Measurements from ENCODE around the gene GABARAPL2.
"Not testable (repeated sequence)": the region's sequence is repeated elsewhere in the genome, so short reads cannot be mapped to it uniquely, and the experiment has no call there.

The GABARAPL2 gene, protein sequence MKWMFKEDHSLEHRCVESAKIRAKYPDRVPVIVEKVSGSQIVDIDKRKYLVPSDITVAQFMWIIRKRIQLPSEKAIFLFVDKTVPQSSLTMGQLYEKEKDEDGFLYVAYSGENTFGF

DNA sequence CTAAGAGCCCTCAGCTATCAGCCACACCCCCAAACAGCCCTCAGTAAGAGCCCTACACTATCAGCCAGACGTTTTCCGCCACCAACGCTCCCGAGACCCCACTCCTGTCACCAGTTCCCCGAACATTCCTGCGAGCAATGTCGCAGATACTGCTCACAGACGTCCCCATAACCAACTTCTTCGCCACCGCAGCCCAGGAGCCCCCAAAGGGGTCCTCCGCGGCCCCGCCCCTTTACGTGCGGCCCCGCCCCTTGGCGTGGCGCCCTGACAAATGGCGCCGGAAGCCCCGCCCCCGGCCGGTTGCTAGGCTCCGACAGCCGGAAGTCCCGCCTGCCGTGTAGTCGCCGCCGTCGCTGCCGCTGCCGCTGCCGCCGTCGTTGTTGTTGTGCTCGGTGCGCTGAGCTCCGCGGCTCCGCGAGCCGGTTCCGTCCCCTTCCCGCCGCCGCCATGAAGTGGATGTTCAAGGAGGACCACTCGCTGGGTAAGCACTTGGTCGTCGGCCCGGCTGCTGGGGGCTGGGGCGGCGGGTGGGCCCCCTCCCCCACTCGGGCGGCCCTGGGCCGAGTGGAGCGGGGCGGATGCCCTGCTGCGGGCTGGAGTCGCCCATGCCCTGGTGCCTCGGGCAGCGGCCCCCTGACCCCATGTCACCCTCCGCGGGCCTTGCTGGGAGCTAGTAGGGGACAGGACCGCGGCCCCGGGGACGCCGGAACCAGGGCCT, at the start of gene GABARAPL2:
Gene GABARAPL2 (plus strand): TSS at position 340 of the 718 bp plus-strand sequence. CDS start 108 bp downstream, at position 448.
- DNase-seq (ENCODE audit: low spot score) = peak; percentile 84

DNA sequence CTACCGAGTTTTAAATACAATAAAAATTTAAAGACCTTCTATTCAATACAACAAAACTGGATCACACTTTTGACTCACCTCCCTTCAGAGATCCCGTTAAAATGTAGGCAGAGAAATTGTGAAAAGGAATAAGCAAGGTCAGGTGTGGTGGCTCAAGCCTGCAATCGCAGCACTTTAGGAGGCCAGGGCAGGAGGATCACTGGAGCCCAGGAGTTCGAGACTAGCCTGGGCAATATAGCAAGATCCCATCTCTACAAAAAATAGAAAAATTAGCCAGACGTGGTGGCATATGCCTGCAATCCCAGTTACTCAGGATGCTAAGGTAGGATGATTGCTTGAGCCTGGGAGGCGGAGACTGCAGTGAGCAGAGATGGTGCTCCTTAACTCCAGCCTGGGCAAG, 47.0 kb upstream of the GABARAPL2 start:
- no peak for DNase-seq (ENCODE audit: low spot score)

DNA sequence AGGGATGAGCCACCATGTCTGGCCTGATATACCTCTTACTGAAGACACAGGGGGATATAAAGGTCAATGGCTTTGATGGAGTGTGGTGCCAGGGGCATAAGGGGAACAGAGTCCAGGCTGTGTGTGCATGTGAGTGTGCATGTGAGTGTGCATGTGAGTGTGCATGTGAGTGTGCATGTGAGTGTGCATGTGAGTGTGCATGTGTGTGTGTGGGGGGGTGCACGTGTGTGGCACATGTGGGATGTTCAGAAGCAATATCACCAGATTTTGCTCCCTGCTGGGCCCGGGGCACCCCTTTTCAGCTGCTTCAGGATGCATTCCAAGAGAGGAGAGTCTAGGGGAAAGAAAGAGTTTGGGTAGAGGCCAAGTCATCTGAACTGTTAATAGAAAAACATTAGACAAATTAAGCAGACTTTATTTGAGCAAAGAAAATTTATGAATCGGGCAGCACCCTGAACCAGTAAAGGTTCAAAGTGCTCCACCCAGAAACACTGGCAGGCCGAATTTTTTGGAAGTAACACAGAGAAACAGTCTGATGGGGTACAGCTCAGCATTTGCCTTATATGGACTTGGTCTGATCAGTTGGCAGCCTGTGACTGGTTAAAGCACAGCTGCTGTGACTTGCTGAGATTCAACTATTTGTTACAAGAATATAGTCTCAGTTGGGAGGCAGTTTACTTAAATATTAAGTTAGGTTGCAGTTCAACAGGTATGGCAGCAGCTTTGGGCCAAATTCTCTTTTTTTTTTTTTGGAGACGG, 40.0 kb upstream of the GABARAPL2 start:
- peak; percentile 23 for DNase-seq (ENCODE audit: low spot score)

DNA sequence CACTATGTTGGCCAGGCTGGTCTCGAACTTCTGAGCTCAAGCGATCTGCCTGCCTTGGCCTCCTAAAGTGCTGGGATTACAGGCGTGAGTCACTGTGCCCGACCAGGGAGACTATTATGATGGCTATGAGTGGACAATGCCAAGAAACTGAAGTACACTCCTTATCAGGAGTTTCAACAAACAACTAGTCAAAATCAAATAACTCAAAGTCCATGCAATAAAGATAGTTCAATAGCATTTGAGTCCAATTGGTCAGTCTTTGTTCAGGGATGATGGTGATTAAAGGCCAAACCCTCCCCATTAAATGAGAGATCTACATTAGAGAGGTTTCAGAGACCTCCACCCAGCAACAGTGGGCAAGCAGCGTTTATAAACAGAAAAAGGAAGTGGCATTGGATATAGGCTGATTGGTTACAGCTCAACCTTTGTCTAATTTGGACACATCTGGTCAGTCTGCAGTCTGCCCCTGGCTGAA, 38.3 kb upstream of the GABARAPL2 start:
- DNase-seq (ENCODE audit: low spot score) = no peak

DNA sequence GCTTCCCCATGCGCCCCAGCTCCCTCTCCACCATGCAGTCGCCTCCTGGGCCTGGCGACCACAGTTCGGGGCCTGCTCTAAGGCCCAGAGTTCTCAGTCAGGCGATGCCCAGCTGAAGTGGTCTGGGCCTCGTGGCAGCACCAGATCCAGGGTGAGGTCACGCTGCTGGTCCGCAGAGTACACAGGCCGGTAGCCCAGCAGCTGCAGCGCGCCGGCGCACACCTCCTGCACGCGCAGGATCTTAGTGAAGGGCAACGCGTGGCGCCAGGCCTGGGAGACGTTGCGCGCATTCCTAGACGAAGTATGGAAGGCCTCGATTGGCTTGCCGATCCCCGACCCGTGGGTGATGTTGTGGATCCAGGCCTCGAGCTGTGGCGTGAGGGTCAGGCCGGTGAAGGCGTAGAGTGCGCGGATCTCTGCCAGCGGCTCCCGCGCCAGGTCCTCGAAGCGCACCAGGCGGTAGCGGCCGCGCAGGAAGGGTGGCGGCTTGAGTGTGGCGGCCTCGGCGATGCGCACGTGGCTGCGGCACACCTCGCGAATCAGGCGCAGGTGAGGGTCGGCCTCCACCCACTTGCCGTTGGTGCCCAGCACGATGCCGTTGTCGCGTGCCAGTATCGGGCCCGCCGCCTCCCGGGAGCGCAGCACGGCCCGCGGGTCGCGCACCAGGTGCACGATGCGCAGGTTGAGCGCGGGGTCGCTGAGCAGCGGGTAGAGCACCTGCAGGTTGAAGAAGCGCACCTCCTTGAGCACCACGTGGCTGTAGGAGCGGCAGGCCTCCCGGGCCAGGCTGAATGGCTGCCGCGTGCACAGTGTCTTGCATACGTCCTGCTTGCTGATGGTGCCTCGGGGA, 36.9 kb upstream of the GABARAPL2 start:
- DNase-seq (ENCODE audit: low spot score) = no peak

DNA sequence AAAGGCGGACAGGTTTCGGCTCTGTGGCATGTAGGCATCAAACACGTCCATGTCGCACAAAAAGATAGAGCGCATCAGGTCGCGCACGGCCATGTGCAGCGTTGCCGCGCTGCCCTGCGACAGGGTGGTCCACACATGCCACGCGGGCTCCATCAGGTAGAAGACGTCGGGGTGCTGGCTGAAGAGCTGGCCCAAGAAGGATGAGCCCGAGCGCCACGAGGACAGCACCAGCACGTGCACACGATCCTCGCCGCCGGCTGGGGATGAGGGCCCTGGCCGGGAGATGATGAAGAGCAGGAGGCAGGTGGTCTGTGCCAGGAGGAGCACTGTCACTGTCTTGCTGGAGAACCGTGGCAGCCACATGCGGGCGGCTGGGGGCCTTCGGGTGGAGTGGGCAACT, 36.2 kb upstream of the GABARAPL2 start:
- DNase-seq (ENCODE audit: low spot score) = no peak

DNA sequence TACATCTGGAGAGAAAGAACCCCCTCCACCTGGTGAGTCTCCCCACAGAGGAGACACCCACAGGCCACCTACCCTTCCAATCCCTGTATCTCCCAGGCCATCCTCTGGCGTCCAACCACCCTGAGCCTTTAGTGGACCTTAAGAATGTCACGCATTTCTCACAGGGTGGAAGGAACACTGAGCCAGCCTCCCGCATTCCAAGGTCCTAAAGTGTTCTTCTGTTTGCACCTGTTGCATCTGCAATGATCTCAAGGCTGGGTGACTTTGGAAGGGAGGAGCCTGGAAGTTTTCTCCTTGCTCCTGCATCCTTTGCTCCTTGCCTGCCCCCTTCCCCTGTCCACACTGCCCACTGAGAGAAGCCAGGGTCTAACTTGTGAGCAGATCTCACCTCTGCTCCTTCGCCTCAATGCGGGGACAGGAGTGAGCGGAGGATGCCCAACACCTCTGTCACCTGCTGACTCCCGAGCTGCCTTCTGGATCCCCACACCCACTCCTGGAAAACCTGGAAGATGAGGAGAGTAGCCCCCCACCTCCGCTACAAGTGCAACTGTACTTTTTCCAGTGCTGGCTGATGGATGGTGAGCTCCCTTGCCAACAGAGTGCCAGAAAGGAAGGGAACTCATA, 33.9 kb upstream of the GABARAPL2 start:
- no peak for DNase-seq (ENCODE audit: low spot score)

DNA sequence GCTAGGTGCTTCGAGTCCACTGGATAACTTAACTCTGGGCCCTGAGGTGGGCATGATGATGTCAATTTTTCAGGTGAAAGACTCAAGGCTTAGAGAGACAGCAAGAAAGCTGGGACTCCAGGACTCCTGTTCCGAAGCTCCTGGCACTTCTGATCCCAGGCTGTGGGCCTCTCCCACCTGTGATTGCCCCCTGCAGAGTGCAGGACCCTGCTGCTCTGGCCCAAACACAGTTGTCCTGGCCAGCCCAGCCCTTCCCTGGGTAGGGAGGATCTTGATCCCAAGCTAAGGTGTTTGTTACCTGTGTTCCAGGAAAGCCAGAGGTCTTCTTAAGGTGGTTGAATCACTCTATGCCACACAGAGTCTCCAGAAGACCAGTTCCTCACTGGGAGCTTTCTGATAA, 33.4 kb upstream of the GABARAPL2 start:
- DNase-seq (ENCODE audit: low spot score) = no peak

DNA sequence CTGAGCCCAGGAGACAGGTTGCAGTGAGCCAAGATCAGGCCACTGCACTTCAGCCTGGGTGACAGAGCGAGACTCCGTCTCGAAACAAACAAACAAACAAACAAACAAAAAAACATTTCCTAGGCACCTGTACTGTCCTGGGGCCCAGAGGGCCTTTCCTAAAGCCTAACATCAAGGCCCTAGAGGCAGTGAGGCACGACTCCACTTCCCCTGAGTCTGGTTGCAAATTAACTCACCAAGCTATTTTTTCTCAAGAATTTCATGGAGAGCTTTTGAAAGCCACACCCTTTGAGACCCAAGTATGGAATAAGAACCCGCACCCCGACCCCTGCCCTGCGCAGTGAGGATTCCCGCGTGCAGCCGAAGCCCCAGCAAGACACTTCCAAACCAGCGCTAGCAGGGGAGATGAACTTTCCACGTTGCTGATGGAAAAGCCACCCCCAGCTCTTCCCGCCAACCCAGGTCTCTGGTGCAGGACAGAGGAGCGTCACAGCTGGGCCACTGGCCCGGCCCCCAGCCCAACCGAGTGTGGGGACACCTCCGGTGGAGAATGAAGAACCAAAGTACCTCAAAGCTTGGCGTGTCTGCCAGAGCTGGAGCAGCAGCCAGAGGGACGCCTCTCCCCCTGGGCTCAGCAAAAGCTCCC, 31.5 kb upstream of the GABARAPL2 start:
- no peak for DNase-seq (ENCODE audit: low spot score)

DNA sequence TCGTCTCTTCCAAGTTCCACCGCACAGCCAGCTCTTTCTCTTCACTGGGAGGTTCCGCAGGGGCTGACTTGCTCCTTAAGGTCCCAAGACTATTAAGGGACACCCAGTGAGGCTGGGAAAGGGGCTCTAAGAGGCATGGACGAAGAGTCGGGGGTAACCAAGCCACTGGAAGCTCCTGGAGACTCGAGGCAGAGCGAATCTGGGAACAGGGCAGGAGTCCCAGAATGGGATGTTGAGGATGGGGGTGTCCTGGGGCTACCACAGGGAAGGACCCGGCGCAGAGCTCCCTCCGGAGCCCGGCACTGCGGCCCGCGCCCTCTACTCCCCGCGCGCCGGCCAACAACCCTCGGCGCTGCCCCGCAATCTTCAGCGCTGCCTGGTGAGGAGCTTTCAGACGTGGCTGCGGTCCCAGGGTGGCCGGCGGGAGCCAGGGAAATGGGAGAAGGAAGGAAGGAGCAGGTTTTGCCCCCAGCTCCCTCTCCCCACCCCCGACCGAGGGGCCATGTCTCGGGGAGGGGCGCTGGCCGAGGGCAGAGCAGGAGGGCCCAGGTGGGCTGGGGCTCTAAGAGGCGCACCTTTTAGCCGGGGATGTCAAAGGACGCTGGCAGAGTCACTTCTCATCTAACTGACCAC, 30.9 kb upstream of the GABARAPL2 start:
- no peak for DNase-seq (ENCODE audit: low spot score)

DNA sequence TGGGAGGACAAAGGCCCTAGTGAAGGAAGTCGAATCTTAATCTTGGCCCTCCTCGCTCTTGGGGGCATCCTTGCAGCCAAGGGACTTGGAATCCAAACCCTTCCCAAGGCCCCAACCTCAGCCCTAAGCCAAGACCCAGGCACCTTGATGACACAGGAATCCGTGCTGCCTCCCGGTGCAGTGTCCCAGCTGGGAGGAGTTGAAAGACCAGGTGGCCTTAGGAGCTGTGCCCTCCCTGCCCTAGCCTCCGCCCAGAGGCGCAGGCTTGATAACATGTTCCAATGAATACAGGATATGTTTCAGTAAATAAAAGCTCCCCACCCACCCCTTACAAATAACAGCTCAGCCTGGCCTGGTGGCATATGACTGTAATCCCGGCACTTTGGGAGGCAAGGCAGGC, 30.3 kb upstream of the GABARAPL2 start, which contains the start of gene CHST5:
Gene CHST5 (minus strand): TSS at position 208 of the 400 bp plus-strand sequence. CDS start 5,724 bp downstream, outside the sequence.
- no peak for DNase-seq (ENCODE audit: low spot score)

DNA sequence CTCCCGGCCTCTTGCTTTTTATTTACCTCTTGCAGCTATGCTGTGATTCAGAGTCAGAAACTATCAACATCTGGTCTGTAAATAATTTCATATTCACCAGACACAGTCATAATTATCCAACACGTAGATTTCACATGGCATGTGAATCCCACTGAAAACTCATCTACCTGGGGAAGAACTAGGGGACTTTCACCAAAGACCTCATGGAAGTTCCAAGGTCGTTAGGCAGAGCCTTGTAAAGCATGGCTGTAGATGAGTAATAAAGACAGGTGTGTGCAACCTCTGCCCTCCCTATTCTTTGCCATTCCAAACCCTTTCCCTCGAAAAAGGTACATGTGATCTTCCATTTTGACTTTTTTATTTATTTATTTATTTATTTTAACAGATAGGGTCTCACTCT, 28.4 kb upstream of the GABARAPL2 start:
- no peak for DNase-seq (ENCODE audit: low spot score)

DNA sequence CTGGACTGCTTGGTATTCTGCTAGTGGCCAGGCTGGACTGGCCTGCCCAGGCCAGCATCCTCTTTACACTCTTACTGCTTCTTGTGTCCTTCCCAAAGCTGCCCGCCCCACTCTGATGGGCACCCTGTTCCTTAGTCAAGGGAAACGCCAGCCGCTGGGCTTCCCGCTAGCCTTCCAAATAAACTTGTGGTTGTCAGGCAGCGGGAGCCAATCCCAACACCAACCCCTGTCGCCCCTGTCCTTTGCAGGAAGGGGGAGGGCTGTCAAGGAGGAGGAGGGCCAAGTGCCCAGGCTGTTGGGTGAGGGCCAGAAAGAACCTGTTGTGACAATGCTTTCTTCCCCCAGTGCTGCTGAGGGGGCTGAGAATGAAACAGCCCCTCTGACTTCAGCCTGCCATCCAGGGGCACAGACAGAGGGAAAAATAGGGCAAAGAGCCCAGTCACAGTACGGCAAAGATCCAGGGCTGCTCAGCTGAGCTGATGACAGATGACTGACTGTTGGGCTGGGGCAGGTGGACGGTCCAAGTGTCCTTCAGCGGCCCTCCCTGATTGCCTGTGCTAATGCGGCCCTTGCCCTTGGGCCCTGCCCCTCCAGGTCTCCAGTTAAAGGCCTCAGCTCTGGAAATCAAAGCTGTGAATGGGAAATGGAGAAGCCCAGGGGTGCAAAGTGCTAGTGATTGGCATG, 27.2 kb upstream of the GABARAPL2 start:
- not testable (repeated sequence) for DNase-seq (ENCODE audit: low spot score)

DNA sequence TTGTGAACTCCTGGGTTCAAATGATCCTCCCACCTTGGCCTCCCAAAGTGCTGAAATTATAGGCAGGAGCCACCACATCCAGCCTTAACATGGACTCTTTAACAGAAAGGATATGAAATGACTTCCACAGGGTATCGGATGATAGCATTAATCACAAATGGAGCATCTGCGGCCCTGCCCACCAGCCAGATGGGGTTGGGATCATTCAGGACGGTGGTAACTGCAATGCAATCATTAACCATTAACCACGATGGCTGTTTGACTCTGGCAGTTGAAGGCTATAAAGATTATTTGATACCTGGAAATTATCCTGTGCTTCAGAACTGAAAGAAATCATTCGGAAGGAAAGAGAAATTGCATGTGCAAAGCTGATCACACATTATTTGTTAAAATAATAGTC, 24.9 kb upstream of the GABARAPL2 start:
- DNase-seq (ENCODE audit: low spot score) = no peak

DNA sequence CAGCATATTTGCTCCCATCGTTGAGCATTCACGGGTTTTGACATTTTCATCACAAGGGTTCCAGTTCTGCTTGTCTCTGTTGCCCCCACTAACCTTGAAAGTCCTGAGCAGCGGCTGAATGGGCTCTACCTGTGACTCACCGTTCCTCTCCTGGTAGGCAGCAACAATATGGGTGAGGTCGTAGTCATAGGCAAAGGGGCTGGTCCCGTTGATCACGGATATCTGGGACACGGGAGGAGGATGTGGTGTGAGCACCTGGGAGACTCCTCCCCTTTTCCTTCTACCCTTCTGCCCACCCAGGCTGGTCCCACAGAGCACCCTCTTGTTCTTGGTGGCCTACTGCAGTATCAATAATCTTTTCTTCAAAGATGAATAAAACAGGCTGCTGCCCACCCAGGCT, 23.7 kb upstream of the GABARAPL2 start:
- DNase-seq (ENCODE audit: low spot score) = not testable (repeated sequence)

DNA sequence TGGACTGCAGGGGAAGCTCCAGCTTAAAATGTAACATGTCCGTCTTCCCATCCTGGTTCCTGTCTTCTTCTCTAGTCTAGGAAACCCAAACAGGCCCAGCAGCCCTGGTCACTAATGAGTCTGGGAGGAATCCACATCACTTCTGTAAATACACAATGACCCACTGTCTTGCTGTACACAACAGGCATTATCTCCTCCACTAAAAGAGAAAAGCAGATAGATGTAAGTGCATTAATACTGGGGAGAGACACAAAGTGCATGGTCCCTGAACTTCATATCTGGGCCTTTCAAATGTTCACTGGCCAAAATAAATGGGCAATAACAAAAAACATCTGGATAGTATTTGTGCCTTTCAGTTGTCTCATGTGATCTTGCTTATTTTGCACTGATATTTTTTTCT, 20.3 kb upstream of the GABARAPL2 start:
- DNase-seq (ENCODE audit: low spot score) = not testable (repeated sequence)

DNA sequence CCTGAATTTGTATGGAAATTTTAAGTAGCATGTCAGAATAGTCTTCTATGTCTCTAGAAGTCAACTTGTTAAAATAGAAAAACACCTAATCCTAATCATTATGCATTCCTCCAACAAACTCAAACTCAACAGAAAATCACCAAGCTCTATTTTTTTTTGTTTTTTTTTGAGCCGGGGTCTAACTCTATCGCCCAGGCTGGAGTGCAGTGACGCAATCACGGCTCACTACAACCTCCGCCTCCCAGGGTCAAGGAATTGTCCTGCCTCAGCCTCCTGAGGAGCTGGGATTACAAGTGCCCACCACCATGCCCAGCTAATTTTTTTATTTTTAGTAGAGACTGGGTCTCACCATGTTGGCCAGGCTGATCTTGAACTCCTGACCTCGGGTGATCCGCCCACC, 19.9 kb upstream of the GABARAPL2 start:
- DNase-seq (ENCODE audit: low spot score) = no peak

DNA sequence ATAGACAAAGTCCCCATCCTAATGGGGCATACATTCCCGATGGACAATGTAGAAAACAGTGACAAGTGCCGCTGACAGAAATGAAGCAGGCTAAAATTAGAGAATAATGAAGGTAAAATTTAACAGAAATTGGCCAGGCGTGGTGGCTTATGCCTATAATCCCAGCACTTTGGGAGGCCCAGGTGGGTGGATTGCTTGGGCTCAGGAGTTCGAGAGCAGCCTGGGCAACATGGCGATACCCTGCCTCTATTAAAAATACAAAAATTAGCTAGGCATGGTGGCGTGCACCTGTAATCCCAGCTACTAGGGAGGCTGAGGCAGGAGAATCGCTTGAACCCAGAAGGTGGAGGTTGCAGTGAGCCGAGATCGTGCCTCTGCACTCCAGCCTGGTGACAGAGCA, 17.7 kb upstream of the GABARAPL2 start:
- DNase-seq (ENCODE audit: low spot score) = not testable (repeated sequence)

DNA sequence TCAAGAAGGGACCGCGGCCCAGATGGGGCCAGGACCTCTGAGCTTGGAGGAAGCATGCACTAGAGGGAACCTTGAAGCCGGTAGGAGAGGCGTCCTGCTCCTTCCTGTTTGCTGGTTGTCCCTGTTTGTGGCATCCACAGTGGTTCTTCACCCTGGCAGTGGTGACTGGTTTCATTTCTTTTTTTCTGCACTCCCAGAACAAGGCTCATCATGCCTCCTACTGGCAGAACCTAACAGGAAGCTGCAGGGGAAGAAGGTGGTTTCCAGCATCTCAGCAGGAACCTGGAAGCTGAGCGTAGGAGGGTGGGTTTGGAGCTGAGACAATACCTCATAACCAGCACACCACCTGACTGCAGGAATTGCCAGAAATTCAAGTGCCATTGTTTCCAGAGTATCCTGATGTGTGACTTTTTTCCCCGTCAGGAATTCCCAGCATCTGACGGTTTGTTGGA, 15.9 kb upstream of the GABARAPL2 start:
- no peak for DNase-seq (ENCODE audit: low spot score)

DNA sequence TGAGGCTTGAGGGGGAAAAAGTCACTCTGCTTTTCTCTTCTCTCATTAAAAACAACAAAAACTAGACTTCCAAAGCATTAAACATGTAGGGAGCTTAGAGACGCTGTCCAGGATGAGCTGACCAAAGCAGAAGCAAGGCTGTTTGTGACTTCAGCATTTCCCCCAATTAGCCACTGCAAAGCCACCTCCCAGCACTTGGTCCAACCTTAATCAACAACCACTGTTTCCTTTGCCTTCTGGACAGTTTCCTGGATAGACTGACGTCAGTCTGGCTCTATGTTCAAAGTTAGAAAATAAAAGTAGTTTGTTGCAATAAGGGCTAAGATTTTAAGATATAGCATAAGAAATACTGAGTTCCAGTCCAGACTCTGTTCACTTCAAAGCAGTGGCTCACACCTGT, 13.2 kb upstream of the GABARAPL2 start:
- no peak for DNase-seq (ENCODE audit: low spot score)
